ENCODE measurements around the gene NHSL2.

DNA sequence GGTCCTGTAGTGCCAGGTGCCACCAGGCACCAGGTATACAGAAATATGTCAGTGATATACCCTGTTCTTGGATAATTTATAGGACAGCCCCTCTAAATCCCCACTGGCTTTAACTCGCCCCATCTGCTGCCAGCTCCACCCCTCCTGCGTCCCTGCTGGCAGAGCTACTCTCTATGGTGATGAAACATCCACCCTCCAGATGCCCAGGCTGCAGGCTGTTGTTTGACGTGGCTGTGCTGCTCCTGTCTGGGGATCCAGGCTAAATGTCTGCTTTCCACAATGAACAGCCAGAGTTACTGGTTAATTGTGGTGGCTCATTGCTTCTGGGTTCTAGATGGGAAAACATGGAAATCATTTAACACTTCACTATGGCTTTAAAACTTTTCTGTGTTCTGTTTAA lies 12.9 kb downstream of the NHSL2 start:
- TF ChIP-seq, protein P1, sequence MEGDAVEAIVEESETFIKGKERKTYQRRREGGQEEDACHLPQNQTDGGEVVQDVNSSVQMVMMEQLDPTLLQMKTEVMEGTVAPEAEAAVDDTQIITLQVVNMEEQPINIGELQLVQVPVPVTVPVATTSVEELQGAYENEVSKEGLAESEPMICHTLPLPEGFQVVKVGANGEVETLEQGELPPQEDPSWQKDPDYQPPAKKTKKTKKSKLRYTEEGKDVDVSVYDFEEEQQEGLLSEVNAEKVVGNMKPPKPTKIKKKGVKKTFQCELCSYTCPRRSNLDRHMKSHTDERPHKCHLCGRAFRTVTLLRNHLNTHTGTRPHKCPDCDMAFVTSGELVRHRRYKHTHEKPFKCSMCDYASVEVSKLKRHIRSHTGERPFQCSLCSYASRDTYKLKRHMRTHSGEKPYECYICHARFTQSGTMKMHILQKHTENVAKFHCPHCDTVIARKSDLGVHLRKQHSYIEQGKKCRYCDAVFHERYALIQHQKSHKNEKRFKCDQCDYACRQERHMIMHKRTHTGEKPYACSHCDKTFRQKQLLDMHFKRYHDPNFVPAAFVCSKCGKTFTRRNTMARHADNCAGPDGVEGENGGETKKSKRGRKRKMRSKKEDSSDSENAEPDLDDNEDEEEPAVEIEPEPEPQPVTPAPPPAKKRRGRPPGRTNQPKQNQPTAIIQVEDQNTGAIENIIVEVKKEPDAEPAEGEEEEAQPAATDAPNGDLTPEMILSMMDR (IDR thresholded peaks at IDR 0.05; ENCODE audit: low read depth, low read length): no peak
- no peak for TF ChIP-seq EZH2phosphoT487 (IDR thresholded peaks at IDR 0.05; ENCODE audit: low read depth)
